Ovary (tissue), 3 donors: ENCODE results near the gene GLB1L.

Experiments
- CTCF ChIP-seq, 3 donors: fragments of 450-650 bp in 2 of 3; fragments of 200-600 bp in 1 of 3; IDR thresholded peaks; one replicate each; pipeline versions ENCODE4 v1.5.1 to v1.8.0; 2016 to 2022; ENCODE audit warnings: antibody characterized with exemption in 3 of 3, mild to moderate bottlenecking in 1 of 3
- EP300 ChIP-seq: sonication (generic); formaldehyde crosslinking; IDR thresholded peaks from one replicate; pipeline ENCODE4 v1.6.1; 2017; ENCODE audit warnings: antibody characterized with exemption
- donor health status: DM: no; HTN: no; CAD: no.

- no peak for TF ChIP-seq CTCF (IDR thresholded peaks at IDR 0.05)
- TF ChIP-seq EP300: no peak
These were observed 48.5 kb upstream of the GLB1L start for GRCh38 chr2:219293736-219294231.
